Lung microvascular endothelial cell (primary cell): ENCODE data around the gene MAMLD1. TPM values are rescaled to one million over a fixed set of nuclear protein-coding genes. Genes with fewer than 3 reads are reported as not detected.

Experiments used
- DNase-seq, 2 donors: peaks; one replicate each; pipeline versions ENCODE4 v3.0.0 to v3.0.0-alpha.2; 2010; ENCODE audit warnings: low read depth in 2 of 2
- total RNA-seq: library from RNA; depleted of rRNA; stranded (reverse); fragments of >200 nt; gene quantifications from 2 replicates; pipeline ENCODE4 v1.2.1, GENCODE V29; 2014

The MAMLD1 gene
- total RNA-seq, 1 donor from 2014 or later = 0.79 TPM

- DNase-seq = no peak
Observed at GRCh38 chrX:150502091-150502490, 139.0 kb downstream of the MAMLD1 start.

DNA sequence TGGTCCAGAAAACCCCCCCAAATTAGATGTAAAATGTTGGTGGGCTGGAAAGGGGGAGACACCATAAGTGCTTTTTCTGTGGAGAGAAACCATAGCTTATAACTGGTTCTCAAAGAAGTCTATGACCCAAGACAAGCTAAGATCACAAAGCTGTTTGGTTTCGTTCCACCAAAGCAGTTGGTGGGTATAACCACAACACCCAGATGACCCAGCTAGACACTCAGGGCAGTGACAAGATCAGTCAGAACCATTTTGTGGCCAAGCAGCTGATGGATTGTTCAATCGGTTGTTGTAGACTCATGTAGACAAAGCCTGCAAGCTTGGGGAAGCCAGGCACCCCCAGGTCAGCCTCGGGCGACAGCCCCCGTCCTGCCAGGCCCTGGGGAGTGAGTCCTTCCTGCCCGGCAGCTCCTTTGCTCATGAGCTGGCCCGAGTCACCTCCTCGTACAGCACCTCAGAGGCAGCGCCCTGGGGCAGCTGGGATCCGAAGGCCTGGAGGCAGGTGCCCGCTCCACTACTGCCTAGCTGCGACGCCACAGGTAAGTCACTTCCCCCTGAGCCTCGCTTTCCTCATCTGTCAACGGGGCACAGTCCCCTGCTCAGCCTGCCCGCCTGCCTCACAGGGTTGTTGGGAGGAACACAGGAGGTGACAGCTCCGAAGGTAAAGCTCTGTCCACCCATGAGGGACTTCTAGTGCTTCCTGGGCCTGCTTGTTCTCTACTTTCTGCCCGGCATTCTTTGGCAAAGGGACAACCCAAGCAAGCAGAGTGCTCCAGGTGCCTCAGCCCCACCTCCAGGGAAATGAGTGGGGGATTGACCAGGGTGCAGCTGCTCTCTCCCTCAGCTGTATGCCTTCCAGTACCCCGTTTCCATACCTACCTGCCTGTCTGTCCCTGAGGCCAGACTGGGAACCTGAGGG, 140.1 kb downstream of the MAMLD1 start:
- no peak for DNase-seq

DNA sequence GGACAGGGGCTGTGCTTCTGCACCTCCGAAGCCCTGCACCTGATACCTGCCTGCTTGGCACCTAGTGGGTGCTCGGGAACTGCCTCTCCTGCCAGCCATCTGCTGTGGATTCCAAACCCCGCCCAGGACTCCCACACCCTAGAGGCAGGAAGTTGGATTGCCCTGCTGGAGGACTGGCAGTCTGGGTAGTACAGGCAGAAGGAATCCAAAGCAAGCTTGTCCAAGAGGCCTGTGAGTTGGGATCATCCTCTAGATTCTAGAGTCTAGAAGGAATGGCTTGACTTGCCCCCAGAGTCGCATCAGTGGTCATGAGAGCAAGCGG, 140.7 kb downstream of the MAMLD1 start:
- DNase-seq = no peak

DNA sequence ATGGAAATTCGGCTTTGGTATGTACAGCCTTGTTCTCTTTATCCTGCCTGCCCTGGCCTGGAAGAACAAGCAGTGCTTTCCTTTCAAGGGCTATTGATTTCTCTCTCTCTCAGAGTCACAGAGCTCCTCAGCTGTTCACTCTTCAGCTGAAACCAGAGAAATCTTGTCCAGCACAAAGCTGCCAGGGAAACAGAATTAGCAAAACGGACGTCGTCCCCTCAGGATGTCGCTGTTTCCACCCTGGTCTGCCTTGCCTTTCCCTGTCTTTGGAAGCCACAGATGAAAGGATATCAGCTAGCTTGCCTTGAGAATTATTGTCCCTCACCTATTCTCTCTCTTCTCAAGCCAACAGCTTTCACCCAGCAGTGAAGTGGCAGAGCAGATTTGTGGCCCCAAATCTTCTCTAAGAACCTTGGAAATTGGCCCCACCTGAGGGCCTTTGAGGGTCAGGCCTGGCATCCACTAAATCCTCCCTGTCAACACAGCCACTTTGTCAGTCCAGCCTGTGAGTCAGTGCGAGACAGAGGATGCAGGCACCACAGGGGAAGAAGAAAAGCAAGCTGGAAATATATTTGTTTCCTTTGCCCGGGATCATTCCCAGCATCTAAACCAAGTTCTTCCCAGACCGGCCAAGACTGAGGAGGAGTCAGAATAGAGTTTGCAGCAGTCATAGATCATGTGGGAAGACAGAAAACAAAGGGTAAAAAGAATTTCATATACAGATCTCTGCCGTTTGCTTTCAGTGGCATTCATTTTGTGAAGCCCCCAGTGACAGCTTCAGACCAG, 141.5 kb downstream of the MAMLD1 start:
- DNase-seq = peak; percentile 39 to 71

DNA sequence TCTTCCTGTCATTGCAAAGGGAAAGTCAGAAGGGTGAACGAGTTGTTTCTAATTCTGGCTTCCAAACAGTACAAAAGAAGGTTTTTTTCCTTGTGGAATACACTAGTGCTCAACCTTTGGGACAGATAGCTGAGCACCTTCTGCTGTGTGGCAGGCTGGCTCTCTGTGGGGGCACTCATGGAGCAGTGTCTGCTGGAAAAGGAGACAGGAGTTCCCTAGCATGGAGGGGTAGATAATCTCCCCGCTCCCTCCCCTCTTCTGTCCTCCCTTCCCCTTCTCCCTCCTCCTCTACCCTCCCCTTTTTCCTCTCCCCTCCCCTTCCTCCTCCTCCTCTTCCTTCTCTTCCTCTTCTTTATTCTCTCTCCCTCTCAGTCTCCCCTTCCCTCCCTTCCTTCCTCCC, 142.9 kb downstream of the MAMLD1 start:
- no peak for DNase-seq

DNA sequence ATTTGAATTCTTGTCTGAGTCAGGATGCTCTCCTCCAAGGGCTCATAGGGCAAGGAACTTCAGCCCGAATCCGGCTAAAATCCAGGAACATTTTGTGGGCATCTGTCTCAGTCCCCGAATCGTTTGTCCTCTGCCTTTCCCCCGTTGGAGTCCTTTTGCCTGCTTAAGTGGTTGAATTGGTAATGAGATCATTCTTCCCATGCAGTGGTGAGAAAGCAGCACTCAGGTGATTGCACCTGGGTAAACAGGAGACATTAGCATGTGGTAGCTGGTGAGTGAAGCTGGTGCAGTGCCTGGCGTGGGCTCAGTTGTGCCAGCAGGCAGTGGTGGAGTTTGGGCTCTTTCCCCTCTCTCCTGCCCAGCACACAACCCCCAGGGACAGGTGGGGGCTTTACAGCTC, 143.4 kb downstream of the MAMLD1 start:
- DNase-seq = no peak

- peak; percentile 46 to 68 for DNase-seq
Observed at GRCh38 chrX:150507251-150507856, 144.2 kb downstream of the MAMLD1 start.

GRCh38 chrX:150508018-150508417, 144.9 kb downstream of the MAMLD1 start:
- DNase-seq = peak in 1 of 2 donors; percentile 19

GRCh38 chrX:150508451-150509367, 145.6 kb downstream of the MAMLD1 start:
- DNase-seq = peak; percentile 31 to 60

- no peak for DNase-seq
Observed at GRCh38 chrX:150509703-150510102, 146.6 kb downstream of the MAMLD1 start.

GRCh38 chrX:150512461-150512901, 149.4 kb downstream of the MAMLD1 start:
- DNase-seq = no peak

DNA sequence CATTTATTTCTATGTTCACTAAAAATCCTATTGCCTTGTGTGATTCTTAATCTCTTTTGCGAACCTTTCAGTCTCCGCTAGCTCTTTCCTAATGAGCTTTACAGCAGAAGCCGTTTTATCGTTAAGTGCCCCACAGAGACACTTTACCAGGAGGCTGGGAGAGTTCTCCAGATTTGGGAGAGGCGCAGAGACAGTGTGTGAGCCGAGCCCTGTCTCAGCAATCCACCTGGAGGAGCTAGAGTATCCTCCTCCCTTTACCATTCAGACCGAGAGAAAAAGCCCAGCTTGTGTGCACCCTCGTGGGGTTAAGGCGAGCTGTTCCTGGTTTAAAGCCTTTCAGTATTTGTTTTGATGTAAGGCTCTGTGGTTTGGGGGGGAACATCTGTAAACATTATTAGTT, 150.4 kb downstream of the MAMLD1 start:
- no peak for DNase-seq

DNA sequence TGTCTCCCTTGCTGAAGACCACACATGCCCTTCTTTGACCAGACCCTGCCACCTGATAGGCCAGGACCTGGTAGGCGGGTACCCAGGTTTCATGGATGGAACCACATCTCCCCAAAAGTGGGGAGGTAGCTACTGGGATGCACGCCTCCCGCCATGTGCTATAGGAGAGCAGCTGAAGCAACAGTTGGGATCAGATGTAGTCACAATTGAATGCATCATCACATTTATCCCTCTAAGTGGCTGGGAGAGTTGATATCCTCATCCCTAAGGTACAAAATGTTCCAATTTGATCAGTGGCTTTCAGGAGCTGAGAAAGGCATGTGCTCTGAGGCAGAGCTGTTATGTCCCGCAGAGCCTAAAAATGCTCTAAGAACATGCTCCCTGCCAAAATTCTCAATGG, 151.3 kb downstream of the MAMLD1 start:
- no peak for DNase-seq

DNA sequence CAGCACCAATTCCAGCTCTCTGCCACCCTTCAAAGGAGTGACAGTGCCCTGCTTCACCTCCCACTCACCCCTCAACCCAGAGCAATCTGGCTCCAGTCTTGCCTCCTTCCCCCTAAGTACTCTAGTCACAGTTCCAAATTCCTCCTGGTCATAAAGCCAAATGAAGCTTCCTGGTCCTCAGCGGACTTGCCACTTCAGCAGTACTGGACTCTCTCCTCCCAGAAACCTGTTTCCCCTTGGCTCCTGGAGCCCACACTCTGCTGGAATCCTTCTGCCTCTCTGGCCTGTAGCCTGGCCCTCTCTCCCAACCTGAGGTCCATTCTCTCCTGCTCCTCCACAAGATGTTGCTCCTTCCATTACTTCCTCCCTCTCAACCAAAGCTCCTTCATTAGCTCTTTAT, 152.7 kb downstream of the MAMLD1 start:
- DNase-seq = no peak

DNA sequence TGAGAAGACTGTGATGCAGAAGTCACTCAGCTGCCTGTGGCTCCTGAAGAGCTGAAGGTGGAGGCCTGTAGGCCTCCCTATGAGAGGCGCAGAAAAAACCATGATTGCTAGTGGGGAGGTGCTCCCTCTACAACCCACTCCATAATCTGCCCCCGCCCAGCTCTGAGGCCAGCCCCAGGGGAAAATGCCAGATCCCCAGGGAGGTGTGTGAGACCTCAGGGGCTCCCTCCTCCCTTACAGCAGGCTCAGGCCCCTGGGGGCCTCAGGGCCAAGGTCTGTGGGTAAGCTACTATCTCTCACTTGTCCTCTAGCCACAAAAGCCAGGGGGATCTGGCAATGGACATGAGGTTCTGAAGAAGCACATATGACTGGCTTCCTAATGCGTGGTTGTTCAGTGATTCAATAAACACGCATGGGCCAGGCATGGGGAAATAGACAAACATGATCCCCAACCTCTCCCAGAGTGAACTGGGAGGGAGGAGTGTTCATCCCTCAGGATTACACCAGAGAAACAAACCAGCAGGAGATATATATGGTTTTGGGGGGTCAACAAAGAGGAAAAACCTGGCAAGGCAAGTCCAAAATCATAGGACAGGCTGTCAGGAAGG, 154.3 kb downstream of the MAMLD1 start:
- no peak for DNase-seq

DNA sequence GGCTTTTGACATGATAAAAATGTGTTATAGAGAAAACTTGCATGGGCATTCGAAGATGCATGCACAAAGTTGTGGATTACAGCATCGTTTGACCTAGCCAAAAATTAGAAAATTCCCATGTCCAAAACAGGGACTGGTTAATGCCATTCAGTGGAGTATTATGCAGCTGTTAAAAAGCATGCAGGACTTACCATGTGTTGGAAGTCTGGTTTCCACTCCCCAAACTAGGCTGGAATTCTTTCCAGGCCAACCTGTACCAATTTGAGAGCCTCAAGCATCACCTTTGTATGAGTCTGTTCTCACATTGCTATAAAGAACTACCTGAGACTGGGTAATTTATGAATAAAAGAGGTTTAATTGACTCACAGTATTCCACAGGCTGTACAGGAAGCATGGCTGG, 159.4 kb downstream of the MAMLD1 start:
- DNase-seq = no peak

GRCh38 chrX:150525061-150525919, 162.2 kb downstream of the MAMLD1 start:
- DNase-seq = no peak

DNA sequence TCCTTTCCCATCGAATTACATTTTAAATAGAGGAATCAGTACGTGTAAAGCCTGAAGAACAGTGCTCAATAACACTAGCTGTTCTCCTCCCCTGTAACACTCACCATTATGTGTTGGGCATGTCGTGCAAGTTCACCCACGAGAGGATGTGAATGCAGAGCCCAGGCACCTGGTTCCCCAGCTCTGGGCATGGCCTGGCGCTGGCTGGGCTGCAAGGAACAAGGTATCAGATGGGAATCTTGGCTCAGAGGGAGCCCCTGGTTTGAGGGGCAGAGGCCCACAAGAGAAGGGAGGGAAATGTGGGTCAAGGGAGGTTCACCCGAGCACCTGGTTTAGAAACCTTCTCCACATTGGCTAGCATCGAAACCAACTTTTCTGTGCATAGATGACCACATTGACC, 163.6 kb downstream of the MAMLD1 start:
- DNase-seq = no peak

- DNase-seq = no peak
Observed at GRCh38 chrX:150527108-150527507, 164.0 kb downstream of the MAMLD1 start.

GRCh38 chrX:150529587-150529986, 166.5 kb downstream of the MAMLD1 start:
- DNase-seq = no peak
